Activated CD8-positive, alpha-beta T cell treated with anti-CD3 and anti-CD28 coated beads for 36 hours (primary cell): ENCODE results near the gene NLRC3. TPM values are rescaled to one million over a fixed set of nuclear protein-coding genes. Genes with fewer than 3 reads are reported as not detected.
A peak's percentile ranks its signal among the peaks of the same experiment; 100 is the strongest.

Experiments
- ATAC-seq: fragments of 200-7000 bp; cut with Tn5 transposase; one replicate; pipeline ENCODE4 v1.10.0; 2021; ENCODE audit warnings: mild to moderate bottlenecking, moderate library complexity
- CTCF ChIA-PET: fragments of 350-600 bp; sonication (Branson Sonifier 250); formaldehyde crosslinking; loops from one replicate; lab custom pipeline; 2021; ENCODE audit warnings: antibody characterized with exemption; lab: Charles Lee
- POLR2A ChIA-PET: fragments of 350-600 bp; sonication (Branson Sonifier 250); formaldehyde crosslinking; loops from one replicate; lab custom pipeline; 2021; ENCODE audit warnings: antibody characterized with exemption; lab: Charles Lee
- DNase-seq: peaks from one replicate; pipeline ENCODE4 v3.0.0-alpha.2; 2020
- H3K27ac Mint-ChIP-seq: one replicate; pipeline ENCODE4 v1.8.0; 2021; ENCODE audit warnings: mild to moderate bottlenecking, mixed read lengths
- H3K27me3 Mint-ChIP-seq: one replicate; pipeline ENCODE4 v1.8.0; 2021; ENCODE audit warnings: mixed read lengths
- H3K36me3 Mint-ChIP-seq: one replicate; pipeline ENCODE4 v1.8.0; 2021; ENCODE audit warnings: low read depth, mixed read lengths
- H3K4me1 Mint-ChIP-seq: one replicate; pipeline ENCODE4 v1.8.0; 2021; ENCODE audit warnings: low read depth, mixed read lengths
- H3K4me3 Mint-ChIP-seq: one replicate; pipeline ENCODE4 v1.8.0; 2021; ENCODE audit warnings: mild to moderate bottlenecking, moderate library complexity, mixed read lengths
- H3K9me3 Mint-ChIP-seq: one replicate; pipeline ENCODE4 v1.8.0; 2021; ENCODE audit warnings: mixed read lengths
- CTCF ChIP-seq: fragments of 200-600 bp; IDR thresholded peaks from one replicate; pipeline ENCODE4 v1.8.0; 2022; ENCODE audit warnings: antibody characterized with exemption, mild to moderate bottlenecking
- intact Hi-C: fragments of 100-400 bp; cut with micrococcal nuclease; formaldehyde crosslinking; loops from one replicate; pipeline ENCODE4 v1.10.0; 2022
- total RNA-seq, 2 experiments: library from RNA; stranded (reverse); gene quantifications; one replicate each; pipeline ENCODE4 v1.2.3, GENCODE V29; 2021

The NLRC3 gene
- total RNA-seq, 2 experiments from 2014 or later = 17.9 to 19.8 TPM

- TF ChIP-seq CTCF = no peak
- peak overlapping the region; percentile 86 for H3K27ac Mint-ChIP-seq
- CTCF ChIA-PET = interaction anchor here (1.0 kb wide), 1 partner anchor 8 kb away, joined by 3 read pairs; no protein-coding TSS in a partner anchor
- no peaks in the 10 kb centered on the region for H3K9me3 Mint-ChIP-seq
- intact Hi-C loops = no loop called here
- H3K36me3 Mint-ChIP-seq = peaks cover 49% of the 10 kb centered on the region
- no peak overlapping the region for H3K4me3 Mint-ChIP-seq
- ATAC-seq = no peak
- POLR2A ChIA-PET = interaction anchor here (0.9 to 1.4 kb wide), 3 partner anchors 9 to 246 kb away, joined by 3 read pairs; partner anchors contain the start of gene CLUAP1
- peaks cover 51% of the 10 kb centered on the region for H3K4me1 Mint-ChIP-seq
- no peaks in the 10 kb centered on the region for H3K27me3 Mint-ChIP-seq
- no peak for DNase-seq
Observed at GRCh38 chr16:3510416-3510815, 66.8 kb downstream of the NLRC3 start.

GRCh38 chr16:3509470-3509928, 67.7 kb downstream of the NLRC3 start:
- peaks cover 52% of the 10 kb centered on the region for H3K36me3 Mint-ChIP-seq
- H3K4me1 Mint-ChIP-seq = peaks cover 56% of the 10 kb centered on the region
- ChIA-PET POLR2A (interaction anchor here (0.9 to 1.4 kb wide), 3 partner anchors 8 to 245 kb away, joined by 3 read pairs; partner anchors contain the start of gene CLUAP1), CTCF (interaction anchor here (0.6 to 1.0 kb wide), 4 partner anchors 9 to 57 kb away, joined by 3 to 4 read pairs (median 3); no protein-coding TSS in a partner anchor)
- H3K27me3 Mint-ChIP-seq = no peaks in the 10 kb centered on the region
- no peak overlapping the region for H3K4me3 Mint-ChIP-seq
- H3K27ac Mint-ChIP-seq = peak overlapping the region; percentile 86
- H3K9me3 Mint-ChIP-seq = no peaks in the 10 kb centered on the region
- DNase-seq (peak; percentile 92), ATAC-seq (peak; percentile 89)
- intact Hi-C loops = loop anchor here (10.0 kb wide), 2 partner anchors 65 to 325 kb away; partner anchors contain the start of genes NLRC3 and OR1F1
- no peak for TF ChIP-seq CTCF

- peaks cover 51% of the 10 kb centered on the region for H3K36me3 Mint-ChIP-seq
- no peaks in the 10 kb centered on the region for H3K9me3 Mint-ChIP-seq
- no peak overlapping the region for H3K4me3 Mint-ChIP-seq
- H3K4me1 Mint-ChIP-seq = peaks cover 63% of the 10 kb centered on the region
- intact Hi-C loops = loop anchor here (10.0 kb wide), 2 partner anchors 66 to 324 kb away; partner anchors contain the start of genes NLRC3 and OR1F1
- POLR2A ChIA-PET = interaction anchor here (1.2 kb wide), 1 partner anchor 9 kb away, joined by 4 read pairs; no protein-coding TSS in a partner anchor
- TF ChIP-seq CTCF = no peak
- ATAC-seq (no peak), DNase-seq (no peak)
- CTCF ChIA-PET = interaction anchor here (0.6 to 0.9 kb wide), 2 partner anchors 15 to 57 kb away, joined by 3 read pairs; no protein-coding TSS in a partner anchor
- peak overlapping the region; percentile 86 for H3K27ac Mint-ChIP-seq
- no peaks in the 10 kb centered on the region for H3K27me3 Mint-ChIP-seq
Observed at GRCh38 chr16:3508736-3509135, 68.5 kb downstream of the NLRC3 start.

- CTCF ChIA-PET = interaction anchor here (1.0 kb wide), 1 partner anchor 472 kb away, joined by 3 read pairs; no protein-coding TSS in a partner anchor
- Mint-ChIP-seq H3K27me3 (no peaks in the 10 kb centered on the region), H3K9me3 (no peaks in the 10 kb centered on the region), H3K4me3 (peak overlapping the region; percentile 94), H3K4me1 (peaks cover 58% of the 10 kb centered on the region), H3K36me3 (peaks cover 18% of the 10 kb centered on the region), H3K27ac (peak overlapping the region; percentile 81)
- no peak for TF ChIP-seq CTCF
- intact Hi-C loops = loop anchor here (10.0 kb wide), 2 partner anchors 71 to 319 kb away; partner anchors contain the start of genes NLRC3 and OR1F1
- POLR2A ChIA-PET = interaction anchor here (1.0 kb wide), 1 partner anchor 199 kb away, joined by 3 read pairs; the partner anchor contains the start of genes TIGD7 and ZNF75A
- ATAC-seq (peak; percentile 53), DNase-seq (peak; percentile 80)
Observed at GRCh38 chr16:3503523-3503922, 73.7 kb downstream of the NLRC3 start.
